K562 (cell line): ENCODE measurements around the gene ZNF165. TPM values are rescaled to one million over a fixed set of nuclear protein-coding genes. Genes with fewer than 3 reads are reported as not detected.
A peak's percentile ranks its signal among the peaks of the same experiment; 100 is the strongest.

ENCODE experiments used
- BHLHE40 ChIP-seq: IDR thresholded peaks from 2 replicates; pipeline ENCODE4 v1.6.1; 2011; ENCODE audit warnings: low read length, improper control_type of control experiment
- CBX5 ChIP-seq: IDR thresholded peaks from 2 replicates; pipeline ENCODE4 v1.6.1; 2014; ENCODE audit warnings: low read depth, borderline replicate concordance
- COPS2 ChIP-seq: fragments of 450-650 bp; conservative IDR thresholded peaks from 2 replicates; pipeline ENCODE4 v1.6.1; 2016; ENCODE audit warnings: mild to moderate bottlenecking, moderate library complexity
- FOXJ2 ChIP-seq: fragments of 200-800 bp; sonication (Bioruptor generic); IDR thresholded peaks from 2 replicates; pipeline ENCODE4 v1.6.1; 2016; ENCODE audit warnings: missing genetic modification characterization, missing compliant biosample characterization
- GABPA ChIP-seq: fragments of 200-800 bp; sonication (Bioruptor generic); conservative IDR thresholded peaks from 2 replicates; pipeline ENCODE4 v1.6.1; 2016; ENCODE audit warnings: low read depth, missing genetic modification characterization, missing compliant biosample characterization
- HNRNPUL1 ChIP-seq: fragments of 200-400 bp; formaldehyde crosslinking; IDR thresholded peaks from 2 replicates; pipeline ENCODE4 v1.6.1; 2017; ENCODE audit warnings: low read length
- HOMEZ ChIP-seq: fragments of 250-450 bp; sonication (Bioruptor Pico); IDR thresholded peaks from 2 replicates; pipeline ENCODE4 v1.4.0; 2020; ENCODE audit warnings: mild to moderate bottlenecking, moderate library complexity
- IFI16 ChIP-seq: fragments of 250-450 bp; sonication (Bioruptor Pico); IDR thresholded peaks from 2 replicates; pipeline ENCODE4 v2.1.2; 2022; ENCODE audit warnings: mild to moderate bottlenecking, inconsistent platforms
- MAFF ChIP-seq: IDR thresholded peaks from 2 replicates; pipeline ENCODE4 v1.6.1; 2012; ENCODE audit warnings: low read length, improper control_type of control experiment
- MIER1 ChIP-seq: fragments of 450-650 bp; IDR thresholded peaks from 2 replicates; pipeline ENCODE4 v1.6.1; 2016; ENCODE audit warnings: antibody characterized with exemption, mild to moderate bottlenecking, low read depth
- POLR3A ChIP-seq: IDR thresholded peaks from 2 replicates; pipeline ENCODE4 v1.6.1; 2011; ENCODE audit warnings: borderline replicate concordance, mild to moderate bottlenecking, moderate library complexity; ENCODE audit not compliant: insufficient read length, insufficient read depth; ENCODE audit errors: extremely low read depth
- PREB ChIP-seq: sonication (generic); formaldehyde crosslinking; IDR thresholded peaks from 2 replicates; pipeline ENCODE4 v1.8.1; 2023; ENCODE audit warnings: mild to moderate bottlenecking, missing genetic modification reagents
- RB1 ChIP-seq: fragments of 450-650 bp; IDR thresholded peaks from 2 replicates; pipeline ENCODE4 v1.6.1; 2017; ENCODE audit warnings: low read depth, mild to moderate bottlenecking
- SMARCA4 ChIP-seq: fragments of 450-650 bp; IDR thresholded peaks from 2 replicates; pipeline ENCODE4 v1.6.1; 2016
- STAG1 ChIP-seq: sonication (generic); formaldehyde crosslinking; IDR thresholded peaks from 2 replicates; pipeline ENCODE4 v1.5.0; 2020; ENCODE audit warnings: missing genetic modification reagents, borderline replicate concordance
- TARDBP ChIP-seq: fragments of 450-650 bp; IDR thresholded peaks from 2 replicates; pipeline ENCODE4 v1.6.1; 2016
- THRAP3 ChIP-seq: fragments of 450-650 bp; IDR thresholded peaks from 2 replicates; pipeline ENCODE4 v1.6.1; 2016; ENCODE audit warnings: mild to moderate bottlenecking, inconsistent platforms, borderline replicate concordance
- THRB ChIP-seq: fragments of 450-650 bp; formaldehyde crosslinking; conservative IDR thresholded peaks from 2 replicates; pipeline ENCODE4 v1.4.0; 2022; ENCODE audit warnings: mild to moderate bottlenecking, missing genetic modification characterization
- ZKSCAN8 ChIP-seq: fragments of 200-800 bp; sonication (Bioruptor generic); IDR thresholded peaks from 2 replicates; pipeline ENCODE4 v1.6.1; 2016; ENCODE audit warnings: missing genetic modification characterization, missing compliant biosample characterization
- ZNF175 ChIP-seq: fragments of 200-800 bp; sonication (Bioruptor generic); IDR thresholded peaks from 2 replicates; pipeline ENCODE4 v1.6.1; 2016; ENCODE audit warnings: low read depth, mild to moderate bottlenecking, missing genetic modification characterization, missing compliant biosample characterization
- ZNF253 ChIP-seq: fragments of 250-450 bp; sonication (Bioruptor Pico); conservative IDR thresholded peaks from 2 replicates; pipeline ENCODE4 v1.6.1; 2021; ENCODE audit warnings: mild to moderate bottlenecking
- ZNF79 ChIP-seq: fragments of 250-450 bp; sonication (Bioruptor Pico); IDR thresholded peaks from 2 replicates; pipeline ENCODE4 v1.4.0; 2020; ENCODE audit warnings: low read depth, mild to moderate bottlenecking, moderate library complexity
- ZSCAN32 ChIP-seq: fragments of 450-650 bp; formaldehyde crosslinking; IDR thresholded peaks from 2 replicates; pipeline ENCODE4 v1.4.0; 2020; ENCODE audit warnings: mild to moderate bottlenecking, moderate library complexity
- polyA plus RNA-seq, 8 experiments: library from polyadenylated mRNA; depleted of rRNA in 4 of 8; stranded (reverse) in 5 of 8; unstranded in 3 of 8; fragments of >200 nt; fragmentation: Nextera tagmentation in 2 of 8; fragmentation: Illumina TruSeq in 1 of 8; extraction: Ambion mirVana in 2 of 8; extraction: Trizol in 1 of 8; gene quantifications; 2 replicates each; pipeline versions ENCODE4 v1.2.1 to v1.2.3, GENCODE V29; 2011 to 2014; ENCODE audit warnings: inconsistent platforms in 1 of 8, missing spikeins in 1 of 8
- total RNA-seq, 7 experiments: library from RNA; depleted of rRNA in 6 of 7; stranded (reverse); fragments of >200 nt in 6 of 7; fragmentation: Illumina TruSeq in 2 of 7; extraction: Trizol in 2 of 7; gene quantifications; 2 replicates each; pipeline versions ENCODE4 v1.2.1 to v1.2.3, GENCODE V29; 2011 to 2021; ENCODE audit warnings: low replicate concordance in 1 of 7

The ZNF165 gene
- total and polyA plus RNA-seq, 9 of the 15 experiments (the other 6 are each of a cell fraction or from before 2014, with no cell fraction given), result 0.82 to 3.6 (median 1.2) TPM

- TF ChIP-seq MAFF, result peak; percentile 54; the same call in 1 of the 2 replicates
- no peak for TF ChIP-seq HOMEZ (CRISPR knock-in tag)
- TF ChIP-seq RB1, result peak; percentile 89
- TF ChIP-seq ZNF253 (CRISPR knock-in tag), result no peak
- peak; percentile 68 for TF ChIP-seq BHLHE40
- peak; percentile 60; the same call in 1 of the 2 replicates for TF ChIP-seq ZNF175 (CRISPR knock-in tag)
- no peak for TF ChIP-seq ZKSCAN8 (CRISPR knock-in tag)
- peak; percentile 92 for TF ChIP-seq FOXJ2 (tag)
- no peak for TF ChIP-seq COPS2
- TF ChIP-seq ZSCAN32, result peak; percentile 42; the same call in 1 of the 2 replicates
- TF ChIP-seq TARDBP, result peak; percentile 76; the same call in 1 of the 2 replicates
- TF ChIP-seq PREB, result peak; percentile 80; the same call in 1 of the 2 replicates
- TF ChIP-seq ZNF79 (CRISPR knock-in tag), result no peak
- TF ChIP-seq IFI16 (CRISPR knock-in tag), result no peak
- TF ChIP-seq CBX5, result 0 out of 2 replicates have a peak, but pooled peaks have one; percentile 26
- no peak for TF ChIP-seq HNRNPUL1
- TF ChIP-seq THRB (CRISPR knock-in tag), result peak; percentile 57; the same call in 1 of the 2 replicates
- peak; percentile 89; the same call in 1 of the 2 replicates for TF ChIP-seq THRAP3
- no peak for TF ChIP-seq POLR3A
- TF ChIP-seq SMARCA4, result peak; percentile 26
- TF ChIP-seq STAG1, result no peak
- TF ChIP-seq MIER1, result peak; percentile 38; the same call in 1 of the 2 replicates
- TF ChIP-seq GABPA (tag), result peak; percentile 99
Observed at GRCh38 chr6:28136585-28137504, 56.5 kb downstream of the ZNF165 start (continued).
